H1 (cell line): ENCODE data around the gene RXFP4. TPM values are rescaled to one million over a fixed set of nuclear protein-coding genes. Genes with fewer than 3 reads are reported as not detected.

Experiments
- CTCF ChIA-PET: fragments of 300-600 bp; sonication (Branson Sonifier 250); formaldehyde crosslinking; loops from one replicate; lab custom pipeline; 2021; ENCODE audit not compliant: partially characterized antibody; lab: Charles Lee
- POLR2A ChIA-PET: fragments of 300-600 bp; sonication (Branson Sonifier 250); formaldehyde crosslinking; loops from one replicate; lab custom pipeline; 2021; ENCODE audit warnings: inconsistent platforms; ENCODE audit not compliant: partially characterized antibody; lab: Charles Lee
- DNase-seq, 2 experiments: peaks; one replicate each; pipeline versions ENCODE4 v3.0.0 to v3.0.0-alpha.2; 2010 to 2022; ENCODE audit warnings: low spot score in 2 of 2, low read depth in 1 of 2, mixed read lengths in 1 of 2
- FAIRE-seq: peaks from 2 replicates; lab custom pipeline; 2011; peaks lifted over from hg19 to GRCh38; lab: Jason Lieb, UNC
- H2AFZ ChIP-seq: 2 replicates; pipeline ENCODE4 v1.8.1; 2012; ENCODE audit warnings: low read length, inconsistent platforms
- H2AK5ac ChIP-seq: 2 replicates; pipeline ENCODE4 v1.6.1; 2013; ENCODE audit warnings: low read depth, low read length
- H2BK120ac ChIP-seq: replicated peaks from 2 replicates; pipeline ENCODE3; 2013; ENCODE audit warnings: low read depth, low read length, inconsistent platforms
- H2BK12ac ChIP-seq: 2 replicates; pipeline ENCODE4 v1.6.1; 2013; ENCODE audit warnings: low read depth, low read length
- H2BK15ac ChIP-seq: 2 replicates; pipeline ENCODE4 v1.6.1; 2013; ENCODE audit warnings: low read length
- H2BK20ac ChIP-seq: 2 replicates; pipeline ENCODE4 v1.6.1; 2013; ENCODE audit warnings: low read length
- H2BK5ac ChIP-seq: 2 replicates; pipeline ENCODE4 v1.6.1; 2013; ENCODE audit warnings: low read depth, low read length
- H3K14ac ChIP-seq: 2 replicates; pipeline ENCODE4 v1.6.1; 2013; ENCODE audit warnings: inconsistent platforms; ENCODE audit not compliant: insufficient read length
- H3K18ac ChIP-seq: 2 replicates; pipeline ENCODE4 v1.6.1; 2013; ENCODE audit warnings: low read length; ENCODE audit errors: extremely low read depth
- H3K23ac ChIP-seq: 2 replicates; pipeline ENCODE4 v1.6.1; 2013; ENCODE audit warnings: inconsistent platforms; ENCODE audit not compliant: insufficient read length
- H3K23me2 ChIP-seq: 2 replicates; pipeline ENCODE4 v1.6.1; 2013; ENCODE audit warnings: low read depth, low read length
- H3K27ac ChIP-seq: 2 replicates; pipeline ENCODE4 v1.6.1; 2011; ENCODE audit warnings: low read depth, low read length, inconsistent platforms
- H3K27me3 ChIP-seq, 4 experiments: replicated peaks in 1 of 4; 1 replicate in 1 of 4; 2 replicates in 3 of 4; pipeline versions ENCODE4 v1.6.1 to v1.8.1; 2011 to 2013; ENCODE audit warnings: low read length in 3 of 4, mild to moderate bottlenecking in 3 of 4, inconsistent platforms in 2 of 4, mixed read lengths in 2 of 4, moderate library complexity in 1 of 4; ENCODE audit not compliant: control insufficient read depth in 3 of 4, insufficient read depth in 3 of 4; ENCODE audit errors: extremely low read depth in 1 of 4
- H3K36me3 ChIP-seq, 4 experiments: 2 replicates each; pipeline versions ENCODE4 v1.6.1 to v1.8.1; 2011 to 2013; ENCODE audit warnings: mild to moderate bottlenecking in 4 of 4, low read length in 3 of 4, moderate library complexity in 2 of 4, control low read depth in 1 of 4, inconsistent platforms in 1 of 4; ENCODE audit not compliant: insufficient read depth in 4 of 4, control insufficient read depth in 2 of 4
- H3K4ac ChIP-seq: replicated peaks from 2 replicates; pipeline ENCODE3; 2013; ENCODE audit warnings: low read length, low read depth, mixed read lengths, inconsistent platforms; ENCODE audit not compliant: insufficient read length
- H3K4me1 ChIP-seq, 4 experiments: replicated peaks in 1 of 4; 1 replicate in 1 of 4; 2 replicates in 3 of 4; pipeline versions ENCODE4 v1.6.1 to v1.8.1; 2011 to 2013; ENCODE audit warnings: low read length in 3 of 4, inconsistent platforms in 2 of 4, mixed read lengths in 1 of 4; ENCODE audit not compliant: insufficient read depth in 4 of 4, control insufficient read depth in 3 of 4
- H3K4me2 ChIP-seq, 2 experiments: 2 replicates each; pipeline versions ENCODE4 v1.6.1 to v1.8.1; 2011 to 2013; ENCODE audit warnings: low read depth in 2 of 2, low read length in 2 of 2, control low read depth in 1 of 2, inconsistent platforms in 1 of 2, mild to moderate bottlenecking in 1 of 2; ENCODE audit not compliant: insufficient read depth in 1 of 2
- H3K4me3 ChIP-seq, 4 experiments: fragments of 200-600, 300-600 bp in 1 of 4; sonication (generic), shearing (Covaris generic), sonication (Bioruptor Twin) in 1 of 4; 2 replicates each; pipeline versions ENCODE4 v1.5.1 to v1.8.1; 2011 to 2016; ENCODE audit warnings: low read length in 4 of 4, low read depth in 3 of 4, control low read depth in 2 of 4, inconsistent platforms in 2 of 4, mild to moderate bottlenecking in 2 of 4, mixed read lengths in 1 of 4, moderate library complexity in 1 of 4; ENCODE audit not compliant: insufficient read depth in 2 of 4; ENCODE audit errors: extremely low read depth in 1 of 4
- H3K56ac ChIP-seq: replicated peaks from 2 replicates; pipeline ENCODE3; 2013; ENCODE audit warnings: low read depth, mild to moderate bottlenecking, mixed read lengths, low read length, inconsistent platforms; ENCODE audit not compliant: insufficient read length
- H3K79me1 ChIP-seq: 2 replicates; pipeline ENCODE4 v1.6.1; 2013; ENCODE audit warnings: low read depth, low read length, control low read depth
- H3K79me2 ChIP-seq, 2 experiments: 2 replicates each; pipeline versions ENCODE4 v1.6.1 to v1.8.1; 2012 to 2013; ENCODE audit warnings: low read length in 2 of 2, mild to moderate bottlenecking in 2 of 2, inconsistent platforms in 1 of 2; ENCODE audit not compliant: insufficient read depth in 2 of 2, control insufficient read depth in 1 of 2
- H3K9ac ChIP-seq, 4 experiments: replicated peaks in 1 of 4; 1 replicate in 1 of 4; 2 replicates in 3 of 4; pipeline versions ENCODE4 v1.6.1 to v1.8.1; 2011 to 2013; ENCODE audit warnings: low read depth in 3 of 4, low read length in 3 of 4, control low read depth in 2 of 4, mild to moderate bottlenecking in 2 of 4, moderate library complexity in 2 of 4, inconsistent platforms in 1 of 4; ENCODE audit errors: extremely low read depth in 1 of 4
- H3K9me3 ChIP-seq, 2 experiments: 2 replicates each; pipeline versions ENCODE4 v1.6.1 to v1.8.1; 2012 to 2013; ENCODE audit warnings: mild to moderate bottlenecking in 2 of 2, moderate library complexity in 2 of 2, control low read depth in 1 of 2, inconsistent platforms in 1 of 2, low read depth in 1 of 2, low read length in 1 of 2, mixed read lengths in 1 of 2; ENCODE audit not compliant: insufficient read depth in 2 of 2
- H4K20me1 ChIP-seq, 2 experiments: replicated peaks in 1 of 2; 2 replicates each; pipeline versions ENCODE3 to v1.8.1; 2011 to 2013; ENCODE audit warnings: inconsistent platforms in 2 of 2, low read length in 2 of 2, mild to moderate bottlenecking in 1 of 2; ENCODE audit not compliant: insufficient read depth in 2 of 2, control insufficient read depth in 1 of 2
- H4K5ac ChIP-seq: 2 replicates; pipeline ENCODE4 v1.6.1; 2013; ENCODE audit warnings: low read length, low read depth, mixed read lengths, inconsistent platforms; ENCODE audit not compliant: insufficient read length
- H4K8ac ChIP-seq: 2 replicates; pipeline ENCODE4 v1.8.0; 2013; ENCODE audit warnings: mild to moderate bottlenecking, moderate library complexity, low read length, inconsistent platforms; ENCODE audit not compliant: insufficient read depth; ENCODE audit errors: extremely low read depth
- H4K91ac ChIP-seq: replicated peaks from 2 replicates; pipeline ENCODE3; 2013; ENCODE audit warnings: low read length, mixed read lengths, inconsistent platforms; ENCODE audit not compliant: insufficient read length
- BRCA1 ChIP-seq: IDR thresholded peaks from 2 replicates; pipeline ENCODE4 v1.6.1; 2012; ENCODE audit warnings: low read depth, low read length, improper control_type of control experiment
- CTBP2 ChIP-seq: IDR thresholded peaks from 2 replicates; pipeline ENCODE4 v1.7.0; 2011; ENCODE audit warnings: borderline replicate concordance, mild to moderate bottlenecking, moderate library complexity, mixed read lengths, low read length; ENCODE audit not compliant: insufficient read depth, insufficient read length
- CTCF ChIP-seq, 3 experiments: IDR thresholded peaks; 1 replicate in 2 of 3; 2 replicates in 1 of 3; pipeline versions ENCODE4 v1.5.1 to v1.6.1; 2011; ENCODE audit warnings: low read length in 3 of 3, mild to moderate bottlenecking in 3 of 3, inconsistent platforms in 2 of 3, low read depth in 1 of 3, moderate library complexity in 1 of 3; ENCODE audit not compliant: insufficient read depth in 1 of 3; ENCODE audit errors: control extremely low read depth in 1 of 3
- MAX ChIP-seq: IDR thresholded peaks from 2 replicates; pipeline ENCODE4 v1.6.1; 2012; ENCODE audit warnings: inconsistent platforms
- POLR2AphosphoS5 ChIP-seq: IDR thresholded peaks from 2 replicates; pipeline ENCODE4 v1.6.1; 2011; ENCODE audit warnings: low read depth, low read length
- SP1 ChIP-seq: IDR thresholded peaks from 2 replicates; pipeline ENCODE4 v1.6.1; 2011; ENCODE audit warnings: low read depth, low read length
- SRF ChIP-seq: IDR thresholded peaks from 2 replicates; pipeline ENCODE4 v1.6.1; 2011; ENCODE audit warnings: mild to moderate bottlenecking, low read depth, low read length, moderate library complexity
- TBP ChIP-seq: IDR thresholded peaks from 2 replicates; pipeline ENCODE4 v1.6.1; 2011; ENCODE audit warnings: low read depth, low read length, improper control_type of control experiment
- YY1 ChIP-seq: IDR thresholded peaks from 2 replicates; pipeline ENCODE4 v1.6.1; 2011; ENCODE audit warnings: low read depth, mild to moderate bottlenecking, low read length
- WGBS, 2 experiments: shearing (Covaris generic) in 1 of 2; methylation state at CpG; one replicate each; pipeline versions ENCODE4 v1.1.6 to v1.1.7; 2013 to 2015; ENCODE audit warnings: low lambda C conversion rate in 2 of 2, mixed read lengths in 2 of 2, inconsistent platforms in 1 of 2, low coverage in 1 of 2, missing lambda C conversion rate in 1 of 2; ENCODE audit not compliant: insufficient replicate concordance in 2 of 2, insufficient coverage in 1 of 2, insufficient read length in 1 of 2; ENCODE audit errors: extremely low coverage in 1 of 2, missing lambda C conversion rate in 1 of 2; 5-methylcytosine and 5-hydroxymethylcytosine counted together
- polyA plus RNA-seq, 7 experiments: library from polyadenylated mRNA; depleted of rRNA in 3 of 7; stranded (reverse) in 5 of 7; unstranded in 2 of 7; fragments of >200 nt in 5 of 7; fragments of 200-250 nt in 2 of 7; gene quantifications; 1 replicate in 5 of 7; 2 replicates in 1 of 7; 4 replicates in 1 of 7; pipeline versions ENCODE4 v1.2.1 to v1.2.3, GENCODE V29; 2011 to 2013; ENCODE audit warnings: missing spikeins in 2 of 7, mixed read lengths in 2 of 7
- total RNA-seq: library from RNA; stranded (reverse); fragmentation: NEBNext Ultra II Directional; extraction: Animal tissue kit (Norgen Biotek cat#: 25700); gene quantifications from 2 replicates; pipeline ENCODE4 v1.2.1, GENCODE V29; 2021

RXFP4 gene
- total and polyA plus RNA-seq, 2 of the 8 experiments (the other 6 are each of a cell fraction or from before 2014, with no cell fraction given): not detected

- Histone ChIP-seq H3K14ac (no peak overlapping the region), H3K9ac (peak overlapping the region in 1 of 4 experiments; percentile 36; a peak in 1 of 7 replicates), H3K4ac (no peak overlapping the region), H2BK15ac (no peak overlapping the region), H2BK12ac (peak overlapping the region; percentile 68; the same call in 1 of the 2 replicates), H3K9me3 (no peaks in the 10 kb centered on the region), H3K79me1 (peaks cover 10% of the 10 kb centered on the region), H2BK5ac (peak overlapping the region; percentile 93; the same call in 1 of the 2 replicates), H3K4me1 (peaks cover 36 to 55% (median 39%) of the 10 kb centered on the region in 4 experiments), H4K5ac (no peak overlapping the region), H3K27ac (peak overlapping the region; percentile 5; the same call in 1 of the 2 replicates), H4K91ac (peak overlapping the region; percentile 46), H2AK5ac (no peak overlapping the region; the same call in 1 of the 2 replicates), H3K4me3 (peak overlapping the region in 3 of 4 experiments; percentile 77 to 96 (median 84); a peak in 5 of 8 replicates), H3K56ac (no peak overlapping the region), H3K4me2 (peak overlapping the region; percentile 93 to 99), H3K18ac (peak overlapping the region; percentile 5; the same call in 1 of the 2 replicates), H4K8ac (no peak overlapping the region), H2BK20ac (peak overlapping the region; percentile 51; the same call in 1 of the 2 replicates), H2AFZ (no peak overlapping the region), H3K23me2 (peaks cover 25% of the 10 kb centered on the region), H2BK120ac (peak overlapping the region; percentile 20), H4K20me1 (peaks cover 5 to 11% of the 10 kb centered on the region in 2 experiments), H3K27me3 (no peaks in the 10 kb centered on the region), H3K23ac (no peak overlapping the region), H3K36me3 (no peaks in the 10 kb centered on the region), H3K79me2 (peaks cover 20 to 32% of the 10 kb centered on the region in 2 experiments)
- WGBS, 2 experiments: 55% methylated on average over 4 of the region's 4 CpGs; no CpG with 5 or more reads in 1 of the 2 experiments
- ChIA-PET POLR2A (interaction anchor here (0.7 to 19.2 kb wide), 11 partner anchors 5 to 103 kb away, joined by 3 to 282 read pairs (median 7); partner anchors contain the start of genes ARHGEF2, KHDC4, MEX3A and RAB25), CTCF (interaction anchor here (1.9 to 9.6 kb wide), 5 partner anchors 11 to 87 kb away, joined by 5 to 126 read pairs (median 16); partner anchors contain the start of gene SSR2)
- DNase-seq (no peak), FAIRE-seq (no peak)
- TF ChIP-seq TBP (no peak), BRCA1 (no peak), SRF (no peak), CTCF (IDR thresholded peaks at IDR 0.05; ENCODE audit: control extremely low read depth in 1 of 3, insufficient read depth in 1 of 3, low read depth in 1 of 3, low read length in 3 of 3) (no peak), POLR2AphosphoS5 (no peak), SP1 (no peak), MAX (no peak), YY1 (no peak), CTBP2 (no peak)
These were observed 38.3 kb downstream of the RXFP4 start for GRCh38 chr1:155979597-155980343.
